ENCODE results near the gene KCNE2.

KCNE2 gene

DNA sequence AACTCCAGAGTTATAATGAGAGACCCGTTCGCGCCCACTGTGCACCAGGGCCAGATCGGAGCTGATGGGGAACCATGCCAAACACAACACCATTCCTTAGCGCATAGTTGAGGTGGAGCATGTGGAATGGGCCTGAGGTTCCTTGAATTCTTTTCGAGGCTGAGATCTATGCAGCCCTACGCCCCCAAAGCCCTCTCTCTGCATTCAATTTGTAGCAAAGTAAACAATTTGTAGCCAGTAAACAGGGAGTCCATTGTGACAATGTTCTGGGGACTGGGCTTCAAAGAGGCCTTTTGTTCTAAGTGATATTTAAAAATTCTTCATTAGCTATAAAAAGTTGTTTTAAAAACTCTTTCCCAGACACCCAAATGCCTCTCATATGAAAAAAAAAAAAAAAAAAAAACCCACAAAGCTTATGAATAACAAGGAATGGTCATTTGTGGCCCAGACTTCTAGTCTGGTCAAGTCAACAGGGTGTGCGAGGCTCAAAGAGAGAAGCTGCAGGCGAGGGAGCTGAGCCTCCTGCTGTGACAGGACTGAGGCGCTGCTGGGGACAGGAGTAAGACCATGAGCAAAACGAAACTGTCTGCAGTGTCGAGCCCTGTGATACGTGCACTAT is 30.6 kb upstream of the KCNE2 start:
- H3K4me3 ChIP-seq (replicated peaks; ENCODE audit: low read depth, low read length) = no peak overlapping the region
- DNase-seq (ENCODE audit: extremely low read depth, insufficient read length) = no peak
- TF ChIP-seq, protein P1, sequence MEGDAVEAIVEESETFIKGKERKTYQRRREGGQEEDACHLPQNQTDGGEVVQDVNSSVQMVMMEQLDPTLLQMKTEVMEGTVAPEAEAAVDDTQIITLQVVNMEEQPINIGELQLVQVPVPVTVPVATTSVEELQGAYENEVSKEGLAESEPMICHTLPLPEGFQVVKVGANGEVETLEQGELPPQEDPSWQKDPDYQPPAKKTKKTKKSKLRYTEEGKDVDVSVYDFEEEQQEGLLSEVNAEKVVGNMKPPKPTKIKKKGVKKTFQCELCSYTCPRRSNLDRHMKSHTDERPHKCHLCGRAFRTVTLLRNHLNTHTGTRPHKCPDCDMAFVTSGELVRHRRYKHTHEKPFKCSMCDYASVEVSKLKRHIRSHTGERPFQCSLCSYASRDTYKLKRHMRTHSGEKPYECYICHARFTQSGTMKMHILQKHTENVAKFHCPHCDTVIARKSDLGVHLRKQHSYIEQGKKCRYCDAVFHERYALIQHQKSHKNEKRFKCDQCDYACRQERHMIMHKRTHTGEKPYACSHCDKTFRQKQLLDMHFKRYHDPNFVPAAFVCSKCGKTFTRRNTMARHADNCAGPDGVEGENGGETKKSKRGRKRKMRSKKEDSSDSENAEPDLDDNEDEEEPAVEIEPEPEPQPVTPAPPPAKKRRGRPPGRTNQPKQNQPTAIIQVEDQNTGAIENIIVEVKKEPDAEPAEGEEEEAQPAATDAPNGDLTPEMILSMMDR (IDR thresholded peaks at IDR 0.05; ENCODE audit: insufficient read depth, low read length, poor library complexity, severe bottlenecking) = no peak
- H3K36me3 ChIP-seq (ENCODE audit: control insufficient read depth, insufficient read depth, low read length) = no peaks in the 10 kb centered on the region
- no peaks in the 10 kb centered on the region for H3K27me3 ChIP-seq (replicated peaks; ENCODE audit: control insufficient read depth, insufficient read depth, low read length)

DNA sequence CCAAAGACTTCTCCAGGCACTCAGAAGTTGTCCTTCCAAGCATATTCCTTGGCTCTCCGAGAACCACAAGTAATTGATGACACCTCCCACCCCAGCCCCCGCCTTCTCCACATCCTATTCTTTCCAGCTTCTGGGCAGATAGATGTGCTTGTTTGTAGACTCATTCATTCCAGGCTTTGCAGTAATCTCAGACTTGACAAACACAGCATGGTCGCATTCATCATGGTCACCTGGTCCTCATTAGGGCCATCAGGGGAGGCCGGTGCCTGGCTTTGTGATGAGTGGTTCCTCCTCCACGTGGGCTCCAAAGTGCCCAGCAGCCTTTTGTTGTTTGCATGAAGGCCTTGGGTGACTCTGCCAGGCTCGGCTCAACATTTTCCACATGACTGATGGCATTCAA is 28.5 kb upstream of the KCNE2 start:
- Histone ChIP-seq H3K4me3 (replicated peaks; ENCODE audit: low read depth, low read length) (no peak overlapping the region), H3K27me3 (replicated peaks; ENCODE audit: control insufficient read depth, insufficient read depth, low read length) (no peaks in the 10 kb centered on the region), H3K36me3 (ENCODE audit: control insufficient read depth, insufficient read depth, low read length) (no peaks in the 10 kb centered on the region)
- TF ChIP-seq, protein P1 (IDR thresholded peaks at IDR 0.05; ENCODE audit: insufficient read depth, low read length, poor library complexity, severe bottlenecking) = no peak
- DNase-seq (ENCODE audit: extremely low read depth, insufficient read length) = no peak

DNA sequence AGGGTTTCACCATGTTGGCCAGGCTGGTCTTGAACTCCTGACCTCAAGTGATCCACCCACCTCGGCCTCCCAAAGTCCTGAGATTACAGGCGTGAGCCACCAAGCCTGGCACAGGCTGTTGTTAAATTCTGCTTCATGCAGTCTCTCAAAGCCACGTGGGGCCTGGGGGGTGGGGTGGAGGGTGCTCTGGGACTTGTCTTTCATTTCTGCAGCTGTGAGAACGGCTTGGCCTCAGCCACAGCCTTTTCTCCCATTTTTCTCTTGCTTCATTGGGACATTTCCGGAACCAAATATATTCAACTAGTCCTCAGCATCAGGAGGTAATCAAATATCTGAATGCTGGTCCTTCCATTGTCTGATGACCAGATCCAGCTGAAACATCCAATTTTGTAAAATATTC is 27.6 kb upstream of the KCNE2 start:
- TF ChIP-seq, protein P1 (IDR thresholded peaks at IDR 0.05; ENCODE audit: insufficient read depth, low read length, poor library complexity, severe bottlenecking) = no peak
- H3K27me3 ChIP-seq (replicated peaks; ENCODE audit: control insufficient read depth, insufficient read depth, low read length) = no peaks in the 10 kb centered on the region
- no peak overlapping the region for H3K4me3 ChIP-seq (replicated peaks; ENCODE audit: low read depth, low read length)
- no peak for DNase-seq (ENCODE audit: extremely low read depth, insufficient read length)
- H3K36me3 ChIP-seq (ENCODE audit: control insufficient read depth, insufficient read depth, low read length) = no peaks in the 10 kb centered on the region

DNA sequence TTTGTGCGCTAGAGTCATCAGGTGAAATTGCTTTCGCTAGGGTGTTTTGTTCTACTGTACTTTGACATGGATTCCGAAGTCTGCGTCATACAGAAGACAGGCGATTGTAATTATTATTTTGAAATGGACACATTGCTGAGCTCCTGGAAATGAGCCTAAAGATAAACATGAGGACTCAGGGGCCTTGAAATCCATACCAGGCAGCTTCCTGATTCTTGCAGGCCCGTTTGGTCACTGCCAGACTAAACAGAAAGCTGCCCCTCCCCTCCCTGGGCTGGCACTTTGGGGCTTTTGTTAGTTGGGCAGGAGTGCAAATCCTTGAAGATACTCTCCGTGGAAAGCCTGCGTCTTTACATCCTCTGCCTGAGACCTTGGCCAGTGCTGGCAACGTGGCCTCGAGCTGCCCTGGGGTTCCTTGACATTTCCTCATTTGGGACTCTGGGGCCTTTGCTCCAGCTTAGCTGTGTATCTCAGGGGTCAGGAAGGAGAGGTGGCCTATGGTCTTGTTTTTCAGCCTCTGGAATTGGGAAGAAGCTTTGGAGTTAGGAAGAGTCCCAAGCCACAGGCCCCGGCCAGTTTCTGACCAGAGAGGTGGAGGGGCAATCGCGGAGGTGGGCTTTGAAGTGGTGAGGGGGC is 26.9 kb upstream of the KCNE2 start:
- Histone ChIP-seq H3K4me3 (replicated peaks; ENCODE audit: low read depth, low read length) (no peak overlapping the region), H3K36me3 (ENCODE audit: control insufficient read depth, insufficient read depth, low read length) (no peaks in the 10 kb centered on the region), H3K27me3 (replicated peaks; ENCODE audit: control insufficient read depth, insufficient read depth, low read length) (no peaks in the 10 kb centered on the region)
- TF ChIP-seq, protein P1 (IDR thresholded peaks at IDR 0.05; ENCODE audit: insufficient read depth, low read length, poor library complexity, severe bottlenecking) = no peak
- DNase-seq (ENCODE audit: extremely low read depth, insufficient read length) = no peak

DNA sequence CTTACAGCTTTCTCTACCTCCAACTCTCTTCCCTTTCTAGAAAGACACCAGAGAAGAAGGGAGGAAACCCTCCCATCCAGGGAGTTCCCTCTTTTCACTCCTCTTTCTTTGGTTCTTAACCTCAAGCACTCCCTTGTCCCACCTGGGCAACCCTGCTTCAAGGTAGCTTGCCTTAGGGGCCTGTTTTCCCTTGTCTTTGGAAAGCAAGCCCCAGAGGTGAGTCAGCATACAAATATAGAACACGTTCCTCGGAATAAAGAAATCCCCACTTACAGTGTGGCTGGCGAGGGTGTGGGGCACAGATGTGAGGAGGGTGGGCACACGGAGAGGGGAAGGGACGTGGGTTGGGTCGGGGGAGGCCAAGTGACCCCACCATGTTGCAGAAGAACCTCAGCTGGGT is 26.1 kb upstream of the KCNE2 start:
- no peak for DNase-seq (ENCODE audit: extremely low read depth, insufficient read length)
- H3K27me3 ChIP-seq (replicated peaks; ENCODE audit: control insufficient read depth, insufficient read depth, low read length) = no peaks in the 10 kb centered on the region; the same call in 1 of the 2 replicates
- TF ChIP-seq, protein P1 (IDR thresholded peaks at IDR 0.05; ENCODE audit: insufficient read depth, low read length, poor library complexity, severe bottlenecking) = no peak
- no peaks in the 10 kb centered on the region for H3K36me3 ChIP-seq (ENCODE audit: control insufficient read depth, insufficient read depth, low read length)
- H3K4me3 ChIP-seq (replicated peaks; ENCODE audit: low read depth, low read length) = no peak overlapping the region
